ENCODE data around the gene ZDHHC20. TPM values are rescaled to one million over a fixed set of nuclear protein-coding genes. Genes with fewer than 3 reads are reported as not detected.
A peak's percentile ranks its signal among the peaks of the same experiment; 100 is the strongest.

Gene ZDHHC20
- total RNA-seq, 1 experiment from 2014 or later = 69.7 TPM

- Mint-ChIP-seq H3K36me3 (peaks cover 10% of the 10 kb centered on the region), H3K27me3 (ENCODE audit: low read depth) (no peaks in the 10 kb centered on the region), H3K9me3 (peaks cover 11% of the 10 kb centered on the region), H3K4me1 (peaks cover 29% of the 10 kb centered on the region), H3K4me3 (peak overlapping the region; percentile 91), H3K27ac (peak overlapping the region; percentile 89)
- ChIA-PET CTCF (interaction anchor here (1.0 to 2.8 kb wide), 3 partner anchors 16 to 161 kb away, joined by 3 to 15 read pairs (median 13); no protein-coding TSS in a partner anchor), POLR2A (interaction anchor here (0.8 to 1.3 kb wide), 4 partner anchors 12 to 282 kb away, joined by 3 to 5 read pairs (median 4); partner anchors contain the start of genes MRPL57 and SKA3)
- peak; percentile 57 for ATAC-seq
- no peak for TF ChIP-seq IRF2 (CRISPR knock-in tag; IDR thresholded peaks at IDR 0.05; ENCODE audit: borderline replicate concordance, low read depth)
- no peak for TF ChIP-seq ZNF232 (CRISPR knock-in tag; IDR thresholded peaks at IDR 0.05)
- TF ChIP-seq TP53 (CRISPR knock-in tag; IDR thresholded peaks at IDR 0.05) = no peak
- TF ChIP-seq, protein P1, sequence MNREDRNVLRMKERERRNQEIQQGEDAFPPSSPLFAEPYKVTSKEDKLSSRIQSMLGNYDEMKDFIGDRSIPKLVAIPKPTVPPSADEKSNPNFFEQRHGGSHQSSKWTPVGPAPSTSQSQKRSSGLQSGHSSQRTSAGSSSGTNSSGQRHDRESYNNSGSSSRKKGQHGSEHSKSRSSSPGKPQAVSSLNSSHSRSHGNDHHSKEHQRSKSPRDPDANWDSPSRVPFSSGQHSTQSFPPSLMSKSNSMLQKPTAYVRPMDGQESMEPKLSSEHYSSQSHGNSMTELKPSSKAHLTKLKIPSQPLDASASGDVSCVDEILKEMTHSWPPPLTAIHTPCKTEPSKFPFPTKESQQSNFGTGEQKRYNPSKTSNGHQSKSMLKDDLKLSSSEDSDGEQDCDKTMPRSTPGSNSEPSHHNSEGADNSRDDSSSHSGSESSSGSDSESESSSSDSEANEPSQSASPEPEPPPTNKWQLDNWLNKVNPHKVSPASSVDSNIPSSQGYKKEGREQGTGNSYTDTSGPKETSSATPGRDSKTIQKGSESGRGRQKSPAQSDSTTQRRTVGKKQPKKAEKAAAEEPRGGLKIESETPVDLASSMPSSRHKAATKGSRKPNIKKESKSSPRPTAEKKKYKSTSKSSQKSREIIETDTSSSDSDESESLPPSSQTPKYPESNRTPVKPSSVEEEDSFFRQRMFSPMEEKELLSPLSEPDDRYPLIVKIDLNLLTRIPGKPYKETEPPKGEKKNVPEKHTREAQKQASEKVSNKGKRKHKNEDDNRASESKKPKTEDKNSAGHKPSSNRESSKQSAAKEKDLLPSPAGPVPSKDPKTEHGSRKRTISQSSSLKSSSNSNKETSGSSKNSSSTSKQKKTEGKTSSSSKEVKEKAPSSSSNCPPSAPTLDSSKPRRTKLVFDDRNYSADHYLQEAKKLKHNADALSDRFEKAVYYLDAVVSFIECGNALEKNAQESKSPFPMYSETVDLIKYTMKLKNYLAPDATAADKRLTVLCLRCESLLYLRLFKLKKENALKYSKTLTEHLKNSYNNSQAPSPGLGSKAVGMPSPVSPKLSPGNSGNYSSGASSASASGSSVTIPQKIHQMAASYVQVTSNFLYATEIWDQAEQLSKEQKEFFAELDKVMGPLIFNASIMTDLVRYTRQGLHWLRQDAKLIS (CRISPR knock-in tag; IDR thresholded peaks at IDR 0.05; ENCODE audit: borderline replicate concordance) = no peak
- TF ChIP-seq, protein P2, sequence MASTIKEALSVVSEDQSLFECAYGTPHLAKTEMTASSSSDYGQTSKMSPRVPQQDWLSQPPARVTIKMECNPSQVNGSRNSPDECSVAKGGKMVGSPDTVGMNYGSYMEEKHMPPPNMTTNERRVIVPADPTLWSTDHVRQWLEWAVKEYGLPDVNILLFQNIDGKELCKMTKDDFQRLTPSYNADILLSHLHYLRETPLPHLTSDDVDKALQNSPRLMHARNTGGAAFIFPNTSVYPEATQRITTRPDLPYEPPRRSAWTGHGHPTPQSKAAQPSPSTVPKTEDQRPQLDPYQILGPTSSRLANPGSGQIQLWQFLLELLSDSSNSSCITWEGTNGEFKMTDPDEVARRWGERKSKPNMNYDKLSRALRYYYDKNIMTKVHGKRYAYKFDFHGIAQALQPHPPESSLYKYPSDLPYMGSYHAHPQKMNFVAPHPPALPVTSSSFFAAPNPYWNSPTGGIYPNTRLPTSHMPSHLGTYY (CRISPR knock-in tag; IDR thresholded peaks at IDR 0.05) = no peak
- TF ChIP-seq, protein P3, sequence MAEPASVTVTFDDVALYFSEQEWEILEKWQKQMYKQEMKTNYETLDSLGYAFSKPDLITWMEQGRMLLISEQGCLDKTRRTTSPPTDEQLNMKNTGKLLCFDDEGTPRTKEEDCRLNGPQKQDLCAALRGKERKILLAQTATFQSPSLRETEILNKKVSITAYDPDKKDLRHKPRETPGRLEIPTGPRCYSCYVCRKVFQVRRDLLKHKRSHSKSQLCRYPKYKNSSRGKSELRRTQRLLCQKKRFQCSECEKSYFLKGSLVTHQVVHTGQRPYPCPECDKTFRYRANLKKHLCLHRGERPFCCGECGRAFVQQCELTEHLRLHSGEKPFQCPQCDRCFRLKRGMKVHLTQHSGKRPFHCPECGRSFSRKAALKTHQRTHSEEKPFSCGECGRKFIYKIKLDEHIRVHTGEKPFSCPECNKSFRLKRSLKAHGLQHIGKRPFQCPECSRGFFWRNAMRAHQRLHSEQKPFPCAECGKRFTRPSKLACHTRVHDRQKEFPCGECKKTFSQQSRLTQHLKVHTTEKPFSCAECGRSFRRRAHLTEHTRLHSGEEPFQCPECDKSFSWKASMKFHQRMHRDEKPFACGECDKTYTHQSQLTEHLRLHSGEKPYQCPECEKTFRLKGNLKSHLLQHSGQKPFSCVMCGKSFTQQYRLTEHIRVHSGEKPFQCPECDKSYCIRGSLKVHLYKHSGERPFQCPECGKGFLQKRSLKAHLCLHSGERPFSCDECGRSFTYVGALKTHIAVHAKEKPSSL (CRISPR knock-in tag; conservative IDR thresholded peaks at IDR 0.05) = no peak
- TF ChIP-seq, protein P4, sequence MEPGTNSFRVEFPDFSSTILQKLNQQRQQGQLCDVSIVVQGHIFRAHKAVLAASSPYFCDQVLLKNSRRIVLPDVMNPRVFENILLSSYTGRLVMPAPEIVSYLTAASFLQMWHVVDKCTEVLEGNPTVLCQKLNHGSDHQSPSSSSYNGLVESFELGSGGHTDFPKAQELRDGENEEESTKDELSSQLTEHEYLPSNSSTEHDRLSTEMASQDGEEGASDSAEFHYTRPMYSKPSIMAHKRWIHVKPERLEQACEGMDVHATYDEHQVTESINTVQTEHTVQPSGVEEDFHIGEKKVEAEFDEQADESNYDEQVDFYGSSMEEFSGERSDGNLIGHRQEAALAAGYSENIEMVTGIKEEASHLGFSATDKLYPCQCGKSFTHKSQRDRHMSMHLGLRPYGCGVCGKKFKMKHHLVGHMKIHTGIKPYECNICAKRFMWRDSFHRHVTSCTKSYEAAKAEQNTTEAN (CRISPR knock-in tag; IDR thresholded peaks at IDR 0.05) = no peak
- TF ChIP-seq ELF4 (CRISPR knock-in tag; IDR thresholded peaks at IDR 0.05; ENCODE audit: low read depth) = no peak
- TF ChIP-seq USF2 (CRISPR knock-in tag; IDR thresholded peaks at IDR 0.05) = no peak
- DNase-seq (ENCODE audit: low spot score) = peak; percentile 67
Measured at GRCh38 chr13:21458451-21458812, 671 bp downstream of the ZDHHC20 start.

- Mint-ChIP-seq H3K9me3 (peaks cover 24% of the 10 kb centered on the region), H3K4me3 (no peak overlapping the region), H3K36me3 (peaks cover 28% of the 10 kb centered on the region), H3K27ac (no peak overlapping the region), H3K4me1 (peaks cover 17% of the 10 kb centered on the region), H3K27me3 (ENCODE audit: low read depth) (no peaks in the 10 kb centered on the region)
- ATAC-seq = no peak
- CTCF ChIA-PET = no interaction called here
- no peak for DNase-seq (ENCODE audit: low spot score)
- TF ChIP-seq TCF7 (CRISPR knock-in tag; IDR thresholded peaks at IDR 0.05; ENCODE audit: low read depth) = no peak
- TF ChIP-seq NFYB (CRISPR knock-in tag; conservative IDR thresholded peaks at IDR 0.05; ENCODE audit: low read depth) = no peak
- TF ChIP-seq, protein P5, sequence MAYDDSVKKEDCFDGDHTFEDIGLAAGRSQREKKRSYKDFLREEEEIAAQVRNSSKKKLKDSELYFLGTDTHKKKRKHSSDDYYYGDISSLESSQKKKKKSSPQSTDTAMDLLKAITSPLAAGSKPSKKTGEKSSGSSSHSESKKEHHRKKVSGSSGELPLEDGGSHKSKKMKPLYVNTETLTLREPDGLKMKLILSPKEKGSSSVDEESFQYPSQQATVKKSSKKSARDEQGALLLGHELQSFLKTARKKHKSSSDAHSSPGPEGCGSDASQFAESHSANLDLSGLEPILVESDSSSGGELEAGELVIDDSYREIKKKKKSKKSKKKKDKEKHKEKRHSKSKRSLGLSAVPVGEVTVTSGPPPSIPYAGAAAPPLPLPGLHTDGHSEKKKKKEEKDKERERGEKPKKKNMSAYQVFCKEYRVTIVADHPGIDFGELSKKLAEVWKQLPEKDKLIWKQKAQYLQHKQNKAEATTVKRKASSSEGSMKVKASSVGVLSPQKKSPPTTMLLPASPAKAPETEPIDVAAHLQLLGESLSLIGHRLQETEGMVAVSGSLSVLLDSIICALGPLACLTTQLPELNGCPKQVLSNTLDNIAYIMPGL (CRISPR knock-in tag; IDR thresholded peaks at IDR 0.05) = no peak
- TF ChIP-seq ZMAT4 (CRISPR knock-in tag; IDR thresholded peaks at IDR 0.05) = no peak
- no peak for TF ChIP-seq ETV6 (CRISPR knock-in tag; IDR thresholded peaks at IDR 0.05)
- TF ChIP-seq E2F5 (CRISPR knock-in tag; IDR thresholded peaks at IDR 0.05) = no peak
- TF ChIP-seq NFE2L1 (CRISPR knock-in tag; IDR thresholded peaks at IDR 0.05) = no peak
- no peak for TF ChIP-seq ZNF317 (CRISPR knock-in tag; IDR thresholded peaks at IDR 0.05; ENCODE audit: borderline replicate concordance, low read depth)
- no peak for TF ChIP-seq ZNF671 (CRISPR knock-in tag; IDR thresholded peaks at IDR 0.05)
- no peak for TF ChIP-seq KAT7 (CRISPR knock-in tag; IDR thresholded peaks at IDR 0.05; ENCODE audit: borderline replicate concordance)
- TF ChIP-seq SMAD4 (CRISPR knock-in tag; IDR thresholded peaks at IDR 0.05) = no peak
- POLR2A ChIA-PET = no interaction called here
Measured at GRCh38 chr13:21453387-21454081, 5.6 kb downstream of the ZDHHC20 start.

Measured in WTC11 (cell line).